ENCODE data around the gene PRR11.

DNA sequence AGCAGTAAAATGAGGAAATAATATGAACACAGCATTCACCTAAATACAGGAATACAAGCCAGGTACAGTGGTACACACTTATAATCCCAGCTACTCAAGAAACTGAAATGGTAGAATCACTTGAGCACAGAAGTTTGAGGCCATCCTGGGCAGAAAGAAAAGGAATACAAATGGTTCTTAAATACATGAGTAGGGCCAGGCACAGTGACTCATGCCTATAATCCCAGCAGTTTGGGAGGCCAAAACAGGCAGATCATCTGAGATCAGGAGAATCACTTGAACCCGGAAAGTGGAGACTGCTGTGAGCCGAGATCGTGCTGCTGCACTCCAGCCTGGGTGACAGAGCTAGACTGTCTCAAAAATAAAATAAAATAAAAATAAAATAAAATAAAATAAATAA lies 31.3 kb downstream of the PRR11 start:
- TF ChIP-seq CTCF (IDR thresholded peaks at IDR 0.05) (no peak), POLR2A (IDR thresholded peaks at IDR 0.05) (no peak), POLR2AphosphoS5 (IDR thresholded peaks at IDR 0.05) (no peak)

All from prostate gland (tissue), 2 donors.